HEK293 (cell line): Measurements from ENCODE around the gene MICU1.

Experiments
- CTCF ChIA-PET: fragments of 350-600 bp; formaldehyde crosslinking; extraction: SDS; loops from one replicate; lab custom pipeline; 2021; ENCODE audit warnings: antibody characterized with exemption; lab: Yijun Ruan, JAX
- POLR2A ChIA-PET: fragments of 300-600 bp; formaldehyde crosslinking; extraction: SDS; loops from one replicate; lab custom pipeline; 2020; ENCODE audit warnings: antibody characterized with exemption, inconsistent platforms; lab: Yijun Ruan, JAX
- H3K27ac ChIP-seq: fragments of 200-500 bp; sonication (Bioruptor generic); 2 replicates; pipeline ENCODE4 v1.5.1; 2014; ENCODE audit warnings: low read depth, low read length, control low read depth, inconsistent platforms; ENCODE audit errors: extremely low read depth
- H3K36me3 ChIP-seq, 2 experiments: fragments of 200-500 bp in 1 of 2; sonication (Bioruptor generic) in 1 of 2; 1 replicate in 1 of 2; 2 replicates in 1 of 2; pipeline ENCODE4 v1.5.1; 2014 to 2017; ENCODE audit warnings: inconsistent platforms in 2 of 2, low read length in 2 of 2; ENCODE audit not compliant: control insufficient read depth in 2 of 2, insufficient read depth in 1 of 2
- H3K4me1 ChIP-seq: fragments of 200-500 bp; sonication (Bioruptor generic); 2 replicates; pipeline ENCODE4 v1.5.1; 2014; ENCODE audit warnings: mild to moderate bottlenecking, low read length, inconsistent platforms; ENCODE audit not compliant: control insufficient read depth, insufficient read depth
- H3K4me3 ChIP-seq: 2 replicates; pipeline ENCODE4 v1.5.1; 2011; ENCODE audit warnings: low read depth, mild to moderate bottlenecking, control low read depth, low read length, moderate library complexity
- H3K9me3 ChIP-seq: fragments of 200-500 bp; sonication (Bioruptor generic); 2 replicates; pipeline ENCODE4 v1.5.1; 2014; ENCODE audit warnings: low read depth, low read length, inconsistent platforms; ENCODE audit not compliant: control insufficient read depth, insufficient read depth
- HIC1 ChIP-seq: fragments of 450-650 bp; formaldehyde crosslinking; IDR thresholded peaks from 2 replicates; pipeline ENCODE4 v1.5.1; 2016; ENCODE audit warnings: missing biosample characterization, missing genetic modification characterization
- HOXA7 ChIP-seq: sonication (generic); formaldehyde crosslinking; IDR thresholded peaks from 2 replicates; pipeline ENCODE4 v1.8.1; 2022; ENCODE audit warnings: missing genetic modification reagents, borderline replicate concordance
- IKZF3 ChIP-seq: fragments of 450-650 bp; IDR thresholded peaks from 2 replicates; pipeline ENCODE4 v1.5.0; 2018; ENCODE audit warnings: missing biosample characterization, mild to moderate bottlenecking, missing genetic modification characterization, moderate library complexity
- SCRT1 ChIP-seq: fragments of 450-650 bp; formaldehyde crosslinking; IDR thresholded peaks from 2 replicates; pipeline ENCODE4 v1.5.1; 2016; ENCODE audit warnings: missing biosample characterization, missing genetic modification characterization, borderline replicate concordance
- TCF7L2 ChIP-seq: IDR thresholded peaks from 2 replicates; pipeline ENCODE4 v1.6.1; 2011; ENCODE audit warnings: low read depth, mild to moderate bottlenecking, inconsistent platforms, low read length, moderate library complexity, borderline replicate concordance
- TRIM28 ChIP-seq: IDR thresholded peaks from 2 replicates; pipeline ENCODE4 v1.6.1; 2011; ENCODE audit warnings: low read length, control low read depth, borderline replicate concordance
- WT1 ChIP-seq: fragments of 450-650 bp; formaldehyde crosslinking; IDR thresholded peaks from 2 replicates; pipeline ENCODE4 v1.5.1; 2016; ENCODE audit warnings: missing biosample characterization, missing genetic modification characterization
- ZIC2 ChIP-seq: fragments of 450-650 bp; formaldehyde crosslinking; IDR thresholded peaks from 2 replicates; pipeline ENCODE4 v1.5.1; 2016; ENCODE audit warnings: missing biosample characterization, missing genetic modification characterization
- ZNF112 ChIP-seq: fragments of 450-650 bp; formaldehyde crosslinking; IDR thresholded peaks from 2 replicates; pipeline ENCODE4 v1.5.0; 2017; ENCODE audit warnings: missing biosample characterization, missing genetic modification characterization
- ZNF157 ChIP-seq: fragments of 450-650 bp; formaldehyde crosslinking; IDR thresholded peaks from 2 replicates; pipeline ENCODE4 v1.5.1; 2016; ENCODE audit warnings: missing biosample characterization, missing genetic modification characterization
- ZNF2 ChIP-seq: fragments of 450-650 bp; formaldehyde crosslinking; IDR thresholded peaks from 2 replicates; pipeline ENCODE4 v1.5.1; 2016; ENCODE audit warnings: missing biosample characterization, missing genetic modification characterization
- ZNF221 ChIP-seq: fragments of 450-650 bp; formaldehyde crosslinking; IDR thresholded peaks from 2 replicates; pipeline ENCODE4 v1.5.1; 2017; ENCODE audit warnings: missing biosample characterization, missing genetic modification characterization, borderline replicate concordance
- ZNF24 ChIP-seq: fragments of 450-650 bp; formaldehyde crosslinking; IDR thresholded peaks from 2 replicates; pipeline ENCODE4 v1.5.1; 2016; ENCODE audit warnings: missing biosample characterization, missing genetic modification characterization
- ZNF354C ChIP-seq: fragments of 450-650 bp; formaldehyde crosslinking; IDR thresholded peaks from 2 replicates; pipeline ENCODE4 v1.5.1; 2016; ENCODE audit warnings: missing biosample characterization, missing genetic modification characterization, low read depth, borderline replicate concordance
- ZNF48 ChIP-seq: fragments of 450-650 bp; formaldehyde crosslinking; IDR thresholded peaks from 2 replicates; pipeline ENCODE4 v1.5.1; 2016; ENCODE audit warnings: missing biosample characterization, missing genetic modification characterization
- ZNF571 ChIP-seq: fragments of 450-650 bp; formaldehyde crosslinking; IDR thresholded peaks from 2 replicates; pipeline ENCODE4 v1.5.0; 2017; ENCODE audit warnings: missing biosample characterization, missing genetic modification characterization
- ZNF580 ChIP-seq: fragments of 450-650 bp; formaldehyde crosslinking; IDR thresholded peaks from 2 replicates; pipeline ENCODE4 v1.5.1; 2016; ENCODE audit warnings: missing biosample characterization, missing genetic modification characterization
- ZNF701 ChIP-seq: fragments of 450-650 bp; formaldehyde crosslinking; IDR thresholded peaks from 2 replicates; pipeline ENCODE4 v1.5.1; 2016; ENCODE audit warnings: missing biosample characterization, missing genetic modification characterization
- TF ChIP-seq, protein P1 (sequence below): fragments of 450-650 bp; formaldehyde crosslinking; IDR thresholded peaks from 2 replicates; pipeline ENCODE4 v1.5.1; 2017; ENCODE audit warnings: missing biosample characterization, missing genetic modification characterization
- TF ChIP-seq, protein P2 (sequence below): fragments of 450-650 bp; formaldehyde crosslinking; IDR thresholded peaks from 2 replicates; pipeline ENCODE4 v1.5.1; 2016; ENCODE audit warnings: missing biosample characterization, missing genetic modification characterization
- TF ChIP-seq, protein P3 (sequence below): fragments of 450-650 bp; formaldehyde crosslinking; IDR thresholded peaks from 2 replicates; pipeline ENCODE4 v1.5.1; 2017; ENCODE audit warnings: missing biosample characterization, missing genetic modification characterization
- TF ChIP-seq, protein P4 (sequence below): fragments of 450-650 bp; formaldehyde crosslinking; IDR thresholded peaks from 2 replicates; pipeline ENCODE4 v1.5.1; 2016; ENCODE audit warnings: missing biosample characterization, missing genetic modification characterization

MICU1 gene

GRCh38 chr10:72338180-72338579 is 287.7 kb downstream of the MICU1 start (continued):
- TF ChIP-seq TCF7L2: no peak
- TF ChIP-seq ZNF701: no peak
- TF ChIP-seq TRIM28: no peak
- TF ChIP-seq ZNF221: no peak
- TF ChIP-seq IKZF3: no peak
- TF ChIP-seq ZNF112 (tag by site-specific recombination): no peak
- no peak for TF ChIP-seq ZNF354C (tag by site-specific recombination)
- TF ChIP-seq, all 188 proteins: peak for 0

DNA sequence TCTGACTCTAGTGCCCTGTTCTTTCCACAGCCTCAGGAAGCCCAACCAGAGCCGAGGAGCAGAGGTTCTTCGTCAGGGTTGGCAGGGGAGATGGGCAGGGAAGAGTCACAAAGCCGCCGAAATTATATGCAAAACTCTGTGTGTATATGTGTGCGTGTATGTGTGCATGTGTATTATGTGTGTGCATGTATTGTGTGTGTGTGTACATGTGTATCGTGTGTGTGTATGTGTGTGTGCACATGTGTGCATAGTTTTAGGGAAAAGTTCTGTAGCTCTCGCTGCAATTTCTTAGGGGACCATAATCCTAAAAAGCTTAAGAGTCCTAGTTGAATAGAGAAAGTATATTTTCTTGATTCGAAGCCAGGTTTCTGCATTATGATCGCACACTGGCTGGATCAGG is 288.2 kb downstream of the MICU1 start:
- TF ChIP-seq HIC1 (tag by site-specific recombination): no peak
- TF ChIP-seq, protein P1, sequence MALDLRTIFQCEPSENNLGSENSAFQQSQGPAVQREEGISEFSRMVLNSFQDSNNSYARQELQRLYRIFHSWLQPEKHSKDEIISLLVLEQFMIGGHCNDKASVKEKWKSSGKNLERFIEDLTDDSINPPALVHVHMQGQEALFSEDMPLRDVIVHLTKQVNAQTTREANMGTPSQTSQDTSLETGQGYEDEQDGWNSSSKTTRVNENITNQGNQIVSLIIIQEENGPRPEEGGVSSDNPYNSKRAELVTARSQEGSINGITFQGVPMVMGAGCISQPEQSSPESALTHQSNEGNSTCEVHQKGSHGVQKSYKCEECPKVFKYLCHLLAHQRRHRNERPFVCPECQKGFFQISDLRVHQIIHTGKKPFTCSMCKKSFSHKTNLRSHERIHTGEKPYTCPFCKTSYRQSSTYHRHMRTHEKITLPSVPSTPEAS (tag by site-specific recombination): peak; percentile 91
- no peaks in the 10 kb centered on the region for H3K9me3 ChIP-seq
- ChIA-PET CTCF (interaction anchor here (1.0 to 5.3 kb wide), 20 partner anchors 10 to 441 kb away, joined by 3 to 31 read pairs (median 6); partner anchors contain the start of gene DNAJB12), POLR2A (no interaction called here)
- peaks cover 21 to 68% of the 10 kb centered on the region in 2 experiments; a peak in 2 of 3 replicates for H3K36me3 ChIP-seq
- H3K4me3 ChIP-seq: no peak overlapping the region
- no peak overlapping the region for H3K27ac ChIP-seq
- H3K4me1 ChIP-seq: peaks cover 11% of the 10 kb centered on the region

DNA sequence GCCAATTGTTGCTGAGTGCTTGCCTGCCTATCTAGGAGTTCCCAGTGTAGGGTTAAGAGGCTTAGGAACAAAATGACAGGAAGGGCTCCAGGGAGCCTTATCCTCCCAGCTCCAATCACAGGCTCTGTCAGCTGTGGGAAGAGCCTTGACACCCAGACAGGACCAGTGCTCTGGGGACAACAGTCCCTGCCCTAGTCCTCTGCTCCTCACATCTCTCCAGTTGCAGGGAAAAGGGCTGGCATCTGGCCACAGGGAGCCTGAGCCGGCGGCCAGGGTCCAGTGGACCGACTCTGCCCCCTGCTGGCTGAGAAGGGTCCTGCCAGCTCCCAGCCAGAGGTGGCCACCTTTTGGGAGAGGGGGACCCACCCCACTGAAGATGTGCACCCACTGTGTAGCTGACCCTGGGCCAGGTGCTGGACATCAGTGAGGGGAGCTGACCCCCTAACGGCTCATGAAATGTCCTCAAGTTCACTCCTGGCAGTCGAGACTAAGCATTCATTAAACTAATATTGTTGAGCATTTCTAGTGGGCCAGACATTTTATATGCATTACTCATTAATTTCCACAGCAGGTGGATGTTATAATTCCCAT is 288.7 kb downstream of the MICU1 start:
- H3K9me3 ChIP-seq: no peaks in the 10 kb centered on the region
- peaks cover 21 to 62% of the 10 kb centered on the region in 2 experiments; a peak in 2 of 3 replicates for H3K36me3 ChIP-seq
- no peak overlapping the region for H3K27ac ChIP-seq
- H3K4me1 ChIP-seq: peaks cover 14% of the 10 kb centered on the region
- no peak overlapping the region for H3K4me3 ChIP-seq
- POLR2A ChIA-PET: interaction anchor here (0.6 kb wide), 2 partner anchors 62 to 64 kb away, joined by 4 to 5 read pairs; partner anchors contain the start of gene DDIT4
- CTCF ChIA-PET: interaction anchor here (0.6 to 5.3 kb wide), 25 partner anchors 9 to 1028 kb away, joined by 3 to 31 read pairs (median 4); partner anchors contain the start of gene DNAJB12
- TF ChIP-seq ZNF48 (tag by site-specific recombination): no peak
- TF ChIP-seq ZIC2 (tag by site-specific recombination): 0 out of 2 replicates have a peak, but pooled peaks have one; percentile 11
- TF ChIP-seq WT1 (tag by site-specific recombination): no peak
- no peak for TF ChIP-seq HOXA7 (CRISPR knock-in tag)
- TF ChIP-seq, protein P2, sequence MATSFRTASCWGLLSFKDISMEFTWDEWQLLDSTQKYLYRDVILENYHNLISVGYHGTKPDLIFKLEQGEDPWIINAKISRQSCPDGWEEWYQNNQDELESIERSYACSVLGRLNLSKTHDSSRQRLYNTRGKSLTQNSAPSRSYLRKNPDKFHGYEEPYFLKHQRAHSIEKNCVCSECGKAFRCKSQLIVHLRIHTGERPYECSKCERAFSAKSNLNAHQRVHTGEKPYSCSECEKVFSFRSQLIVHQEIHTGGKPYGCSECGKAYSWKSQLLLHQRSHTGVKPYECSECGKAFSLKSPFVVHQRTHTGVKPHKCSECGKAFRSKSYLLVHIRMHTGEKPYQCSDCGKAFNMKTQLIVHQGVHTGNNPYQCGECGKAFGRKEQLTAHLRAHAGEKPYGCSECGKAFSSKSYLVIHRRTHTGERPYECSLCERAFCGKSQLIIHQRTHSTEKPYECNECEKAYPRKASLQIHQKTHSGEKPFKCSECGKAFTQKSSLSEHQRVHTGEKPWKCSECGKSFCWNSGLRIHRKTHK: no peak
- TF ChIP-seq ZNF2 (tag by site-specific recombination): peak; percentile 83
- no peak for TF ChIP-seq ZNF24 (tag by site-specific recombination)
- no peak for TF ChIP-seq ZNF571 (tag by site-specific recombination)
- TF ChIP-seq, protein P3, sequence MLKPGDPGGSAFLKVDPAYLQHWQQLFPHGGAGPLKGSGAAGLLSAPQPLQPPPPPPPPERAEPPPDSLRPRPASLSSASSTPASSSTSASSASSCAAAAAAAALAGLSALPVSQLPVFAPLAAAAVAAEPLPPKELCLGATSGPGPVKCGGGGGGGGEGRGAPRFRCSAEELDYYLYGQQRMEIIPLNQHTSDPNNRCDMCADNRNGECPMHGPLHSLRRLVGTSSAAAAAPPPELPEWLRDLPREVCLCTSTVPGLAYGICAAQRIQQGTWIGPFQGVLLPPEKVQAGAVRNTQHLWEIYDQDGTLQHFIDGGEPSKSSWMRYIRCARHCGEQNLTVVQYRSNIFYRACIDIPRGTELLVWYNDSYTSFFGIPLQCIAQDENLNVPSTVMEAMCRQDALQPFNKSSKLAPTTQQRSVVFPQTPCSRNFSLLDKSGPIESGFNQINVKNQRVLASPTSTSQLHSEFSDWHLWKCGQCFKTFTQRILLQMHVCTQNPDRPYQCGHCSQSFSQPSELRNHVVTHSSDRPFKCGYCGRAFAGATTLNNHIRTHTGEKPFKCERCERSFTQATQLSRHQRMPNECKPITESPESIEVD (tag by site-specific recombination): no peak
- TF ChIP-seq, protein P4, sequence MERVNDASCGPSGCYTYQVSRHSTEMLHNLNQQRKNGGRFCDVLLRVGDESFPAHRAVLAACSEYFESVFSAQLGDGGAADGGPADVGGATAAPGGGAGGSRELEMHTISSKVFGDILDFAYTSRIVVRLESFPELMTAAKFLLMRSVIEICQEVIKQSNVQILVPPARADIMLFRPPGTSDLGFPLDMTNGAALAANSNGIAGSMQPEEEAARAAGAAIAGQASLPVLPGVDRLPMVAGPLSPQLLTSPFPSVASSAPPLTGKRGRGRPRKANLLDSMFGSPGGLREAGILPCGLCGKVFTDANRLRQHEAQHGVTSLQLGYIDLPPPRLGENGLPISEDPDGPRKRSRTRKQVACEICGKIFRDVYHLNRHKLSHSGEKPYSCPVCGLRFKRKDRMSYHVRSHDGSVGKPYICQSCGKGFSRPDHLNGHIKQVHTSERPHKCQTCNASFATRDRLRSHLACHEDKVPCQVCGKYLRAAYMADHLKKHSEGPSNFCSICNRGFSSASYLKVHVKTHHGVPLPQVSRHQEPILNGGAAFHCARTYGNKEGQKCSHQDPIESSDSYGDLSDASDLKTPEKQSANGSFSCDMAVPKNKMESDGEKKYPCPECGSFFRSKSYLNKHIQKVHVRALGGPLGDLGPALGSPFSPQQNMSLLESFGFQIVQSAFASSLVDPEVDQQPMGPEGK (tag by site-specific recombination): 0 out of 2 replicates have a peak, but pooled peaks have one; percentile 13
- TF ChIP-seq IKZF3: peak; percentile 94
- no peak for TF ChIP-seq SCRT1 (tag by site-specific recombination)
- TF ChIP-seq ZNF580 (tag by site-specific recombination): no peak
- TF ChIP-seq ZNF157: no peak
